K562 (cell line): ENCODE results near the gene PRRC2A. TPM values are rescaled to one million over a fixed set of nuclear protein-coding genes. Genes with fewer than 3 reads are reported as not detected.

Experiments used
- CREM ChIP-seq: IDR thresholded peaks from 2 replicates; pipeline ENCODE4 v1.6.1; 2014; ENCODE audit warnings: antibody characterized with exemption, low read depth
- CTCFL ChIP-seq: IDR thresholded peaks from 2 replicates; pipeline ENCODE4 v1.6.1; 2011; ENCODE audit warnings: borderline replicate concordance, low read depth, mild to moderate bottlenecking, moderate library complexity, low read length; ENCODE audit not compliant: insufficient read depth, poor library complexity, severe bottlenecking
- E2F3 ChIP-seq: fragments of 250-450 bp; sonication (Bioruptor Pico); IDR thresholded peaks from 2 replicates; pipeline ENCODE4 v1.4.0; 2020; ENCODE audit warnings: mild to moderate bottlenecking
- FOXK1 ChIP-seq: sonication (generic); formaldehyde crosslinking; IDR thresholded peaks from 2 replicates; pipeline ENCODE4 v1.8.0; 2022; ENCODE audit warnings: missing genetic modification reagents, mild to moderate bottlenecking, borderline replicate concordance
- HSF4 ChIP-seq: fragments of 250-450 bp; sonication (Bioruptor Pico); IDR thresholded peaks from 2 replicates; pipeline ENCODE4 v2.1.2; 2022; ENCODE audit warnings: mild to moderate bottlenecking, moderate library complexity, borderline replicate concordance
- IRF1 ChIP-seq: sonication (generic); formaldehyde crosslinking; IDR thresholded peaks from 2 replicates; pipeline ENCODE4 v1.8.0; 2022; ENCODE audit warnings: missing genetic modification reagents, mild to moderate bottlenecking, borderline replicate concordance
- KAT2B ChIP-seq: IDR thresholded peaks from one replicate; pipeline ENCODE4 v1.6.1; 2012; ENCODE audit warnings: low read depth, mild to moderate bottlenecking, control low read depth, inconsistent platforms, low read length, moderate library complexity
- LCOR ChIP-seq: sonication (generic); formaldehyde crosslinking; IDR thresholded peaks from 2 replicates; pipeline ENCODE4 v1.8.0; 2022; ENCODE audit warnings: mild to moderate bottlenecking, missing genetic modification reagents
- MCM7 ChIP-seq, 2 experiments: fragments of 450-650 bp; IDR thresholded peaks; 2 replicates each; pipeline ENCODE4 v1.6.1; 2016 to 2018
- NCOR1 ChIP-seq: fragments of 450-650 bp; IDR thresholded peaks from 2 replicates; pipeline ENCODE4 v1.6.1; 2016; ENCODE audit warnings: mild to moderate bottlenecking, moderate library complexity
- NFE2 ChIP-seq: IDR thresholded peaks from 2 replicates; pipeline ENCODE4 v1.6.1; 2014; ENCODE audit warnings: antibody characterized with exemption, low read depth
- PHTF2 ChIP-seq: fragments of 250-450 bp; sonication (Bioruptor Pico); IDR thresholded peaks from 2 replicates; pipeline ENCODE4 v1.5.0; 2021; ENCODE audit warnings: mild to moderate bottlenecking
- RBM17 ChIP-seq: fragments of 200-400 bp; formaldehyde crosslinking; IDR thresholded peaks from 2 replicates; pipeline ENCODE4 v1.6.1; 2017; ENCODE audit warnings: low read depth, mild to moderate bottlenecking, low read length, borderline replicate concordance
- TARDBP ChIP-seq: fragments of 450-650 bp; IDR thresholded peaks from 2 replicates; pipeline ENCODE4 v1.6.1; 2016
- THAP7 ChIP-seq: fragments of 250-450 bp; sonication (Bioruptor Pico); IDR thresholded peaks from 2 replicates; pipeline ENCODE4 v1.5.0; 2021
- ZKSCAN3 ChIP-seq: fragments of 250-450 bp; sonication (Bioruptor Pico); IDR thresholded peaks from 2 replicates; pipeline ENCODE4 v1.4.0; 2020
- ZNF133 ChIP-seq: fragments of 250-450 bp; sonication (Bioruptor Pico); IDR thresholded peaks from 2 replicates; pipeline ENCODE4 v1.4.0; 2020; ENCODE audit warnings: mild to moderate bottlenecking
- ZNF217 ChIP-seq: sonication (generic); formaldehyde crosslinking; IDR thresholded peaks from 2 replicates; pipeline ENCODE4 v1.8.0; 2022; ENCODE audit warnings: mild to moderate bottlenecking, missing genetic modification reagents
- ZNF224 ChIP-seq: sonication (generic); formaldehyde crosslinking; IDR thresholded peaks from 2 replicates; pipeline ENCODE4 v1.8.0; 2022; ENCODE audit warnings: mild to moderate bottlenecking, missing genetic modification reagents
- ZNF354B ChIP-seq: fragments of 250-450 bp; sonication (Bioruptor Pico); IDR thresholded peaks from 2 replicates; pipeline ENCODE4 v1.4.0; 2020
- ZNF444 ChIP-seq: fragments of 250-450 bp; sonication (Bioruptor Pico); IDR thresholded peaks from 2 replicates; pipeline ENCODE4 v1.4.0; 2020; ENCODE audit warnings: mild to moderate bottlenecking, moderate library complexity
- ZNF639 ChIP-seq, 2 experiments: fragments of 200-800 bp in 1 of 2; sonication (Bioruptor generic) in 1 of 2; sonication (generic) in 1 of 2; formaldehyde crosslinking in 1 of 2; IDR thresholded peaks in 1 of 2; conservative IDR thresholded peaks in 1 of 2; 2 replicates each; pipeline versions ENCODE4 v1.5.0 to v1.6.1; 2016 to 2020; ENCODE audit warnings: missing compliant biosample characterization in 1 of 2, missing genetic modification characterization in 1 of 2, missing genetic modification reagents in 1 of 2
- ZNF75A ChIP-seq: fragments of 450-650 bp; formaldehyde crosslinking; IDR thresholded peaks from 2 replicates; pipeline ENCODE4 v1.4.0; 2020; ENCODE audit warnings: mild to moderate bottlenecking
- ZNF79 ChIP-seq: fragments of 250-450 bp; sonication (Bioruptor Pico); IDR thresholded peaks from 2 replicates; pipeline ENCODE4 v1.4.0; 2020; ENCODE audit warnings: low read depth, mild to moderate bottlenecking, moderate library complexity
- polyA plus RNA-seq, 8 experiments: library from polyadenylated mRNA; depleted of rRNA in 4 of 8; stranded (reverse) in 5 of 8; unstranded in 3 of 8; fragments of >200 nt; fragmentation: Nextera tagmentation in 2 of 8; fragmentation: Illumina TruSeq in 1 of 8; extraction: Ambion mirVana in 2 of 8; extraction: Trizol in 1 of 8; gene quantifications; 2 replicates each; pipeline versions ENCODE4 v1.2.1 to v1.2.3, GENCODE V29; 2011 to 2014; ENCODE audit warnings: inconsistent platforms in 1 of 8, missing spikeins in 1 of 8
- total RNA-seq, 7 experiments: library from RNA; depleted of rRNA in 6 of 7; stranded (reverse); fragments of >200 nt in 6 of 7; fragmentation: Illumina TruSeq in 2 of 7; extraction: Trizol in 2 of 7; gene quantifications; 2 replicates each; pipeline versions ENCODE4 v1.2.1 to v1.2.3, GENCODE V29; 2011 to 2021; ENCODE audit warnings: low replicate concordance in 1 of 7

PRRC2A gene
- total and polyA plus RNA-seq, 9 of the 15 experiments (the other 6 are each of a cell fraction or from before 2014, with no cell fraction given), result 1.0 to 332 (median 63.0) TPM

GRCh38 chr6:31619805-31620585 lies 520 bp upstream of the PRRC2A start (continued):
- TF ChIP-seq ZNF639 (CRISPR knock-in tag; conservative IDR thresholded peaks at IDR 0.05 in 1 of 2, IDR thresholded peaks at IDR 0.05 in 1 of 2), result no peak
- peak; percentile 79; the same call in 1 of the 2 replicates for TF ChIP-seq LCOR (CRISPR knock-in tag)
- no peak; the same call in 1 of the 2 replicates for TF ChIP-seq NCOR1
- TF ChIP-seq ZNF79 (CRISPR knock-in tag), result peak; percentile 73
- no peak for TF ChIP-seq THAP7
- no peak for TF ChIP-seq FOXK1 (CRISPR knock-in tag)
- TF ChIP-seq HSF4 (CRISPR knock-in tag), result no peak
- TF ChIP-seq IRF1 (CRISPR knock-in tag), result no peak
- no peak for TF ChIP-seq ZNF444 (CRISPR knock-in tag)
- TF ChIP-seq TARDBP, result peak; percentile 79; the same call in 1 of the 2 replicates
- TF ChIP-seq E2F3 (CRISPR knock-in tag), result peak; percentile 83
- no peak for TF ChIP-seq ZKSCAN3 (CRISPR knock-in tag)
- TF ChIP-seq RBM17, result no peak
- no peak for TF ChIP-seq ZNF217 (CRISPR knock-in tag)
- no peak for TF ChIP-seq PHTF2 (CRISPR knock-in tag)
- no peak for TF ChIP-seq ZNF224
- no peak for TF ChIP-seq KAT2B
- no peak for TF ChIP-seq ZNF354B (CRISPR knock-in tag)
- TF ChIP-seq ZNF75A, result 0 out of 2 replicates have a peak, but pooled peaks have one; percentile 33
- peak; percentile 35 for TF ChIP-seq NFE2
- peak; percentile 62; the same call in 1 of the 2 replicates for TF ChIP-seq ZNF133 (CRISPR knock-in tag)
- no peak for TF ChIP-seq MCM7 (IDR thresholded peaks at IDR 0.05)
- TF ChIP-seq CREM, result peak; percentile 98
- TF ChIP-seq CTCFL, result no peak
